VCaP (cell line): Measurements from ENCODE around the gene CCDC142.

Experiments
- H3K27ac ChIP-seq: fragments of 450-650 bp; 2 replicates; pipeline ENCODE4 v1.5.1; 2017
- CTCF ChIP-seq: fragments of 450-650 bp; conservative IDR thresholded peaks from 2 replicates; pipeline ENCODE4 v1.5.1; 2017; ENCODE audit warnings: mild to moderate bottlenecking, moderate library complexity

CCDC142 gene

GRCh38 chr2:74504591-74504990, 21.8 kb upstream of the CCDC142 start:
- H3K27ac ChIP-seq, result no peak overlapping the region
- no peak for TF ChIP-seq CTCF

GRCh38 chr2:74503506-74504475, 21.0 kb upstream of the CCDC142 start:
- no peak for TF ChIP-seq CTCF
- no peak overlapping the region for H3K27ac ChIP-seq

- no peak overlapping the region for H3K27ac ChIP-seq
- TF ChIP-seq CTCF, result no peak
Observed at GRCh38 chr2:74502720-74503505, 20.1 kb upstream of the CCDC142 start.

GRCh38 chr2:74502147-74502719, 19.4 kb upstream of the CCDC142 start:
- TF ChIP-seq CTCF, result no peak
- no peak overlapping the region for H3K27ac ChIP-seq

GRCh38 chr2:74501335-74502071, 18.7 kb upstream of the CCDC142 start:
- H3K27ac ChIP-seq, result no peak overlapping the region
- no peak for TF ChIP-seq CTCF

GRCh38 chr2:74500578-74500946, 17.8 kb upstream of the CCDC142 start:
- H3K27ac ChIP-seq, result no peak overlapping the region
- no peak for TF ChIP-seq CTCF
